B cell (primary cell): ENCODE measurements around the gene NELFE. TPM values are rescaled to one million over a fixed set of nuclear protein-coding genes. Genes with fewer than 3 reads are reported as not detected.

Experiments used
- ATAC-seq: fragments of 200-7000 bp; cut with Tn5 transposase; one replicate; pipeline ENCODE4 v1.10.0; 2021; ENCODE audit warnings: low read depth, mild to moderate bottlenecking, moderate number of reproducible peaks, moderate library complexity
- CTCF ChIA-PET: fragments of 350-600 bp; sonication (Branson Sonifier 250); formaldehyde crosslinking; loops from one replicate; lab custom pipeline; 2021; ENCODE audit warnings: antibody characterized with exemption, inconsistent platforms; lab: Charles Lee
- POLR2A ChIA-PET: fragments of 350-600 bp; sonication (Branson Sonifier 250); formaldehyde crosslinking; loops from one replicate; lab custom pipeline; 2021; ENCODE audit warnings: antibody characterized with exemption; lab: Charles Lee
- DNase-seq: peaks from one replicate; pipeline ENCODE4 v3.0.0; 2013
- H2AFZ ChIP-seq: 2 replicates; pipeline ENCODE4 v1.6.1; 2012; ENCODE audit warnings: mild to moderate bottlenecking, low read depth, low read length; ENCODE audit not compliant: insufficient read depth, poor library complexity, severe bottlenecking
- H3K27ac ChIP-seq, 2 donors: 1 replicate in 1 of 2; 2 replicates in 1 of 2; pipeline ENCODE4 v1.5.1; 2012 to 2013; ENCODE audit warnings: low read length in 2 of 2, mild to moderate bottlenecking in 2 of 2, moderate library complexity in 1 of 2
- H3K27me3 ChIP-seq, 4 experiments: fragments of 200-600 bp in 1 of 4; sonication (generic) in 1 of 4; replicated peaks in 1 of 4; 1 replicate in 2 of 4; 2 replicates in 2 of 4; pipeline versions ENCODE4 v1.6.1 to v1.7.0; 2013 to 2016; ENCODE audit warnings: low read length in 3 of 4, mild to moderate bottlenecking in 2 of 4, mixed read lengths in 1 of 4, moderate library complexity in 1 of 4; ENCODE audit not compliant: insufficient read depth in 4 of 4, control insufficient read depth in 3 of 4; ENCODE audit errors: control extremely low read depth in 1 of 4
- H3K36me3 ChIP-seq, 2 experiments: replicated peaks in 1 of 2; 1 replicate in 1 of 2; 2 replicates in 1 of 2; pipeline versions ENCODE4 v1.6.1 to v1.7.1; 2013; ENCODE audit warnings: low read length in 1 of 2; ENCODE audit not compliant: insufficient read depth in 2 of 2, control insufficient read depth in 1 of 2; ENCODE audit errors: control extremely low read depth in 1 of 2, extremely low read depth in 1 of 2
- H3K4me1 ChIP-seq, 2 donors: fragments of 200-600 bp in 1 of 2; sonication (generic) in 1 of 2; 1 replicate in 1 of 2; 2 replicates in 1 of 2; pipeline versions ENCODE4 v1.5.1 to v1.6.1; 2013 to 2017; ENCODE audit warnings: low read length in 2 of 2; ENCODE audit not compliant: control insufficient read depth in 2 of 2, insufficient read depth in 2 of 2
- H3K4me2 ChIP-seq: replicated peaks from 2 replicates; pipeline ENCODE3; 2012; ENCODE audit warnings: mild to moderate bottlenecking, low read depth, low read length; ENCODE audit not compliant: poor library complexity, severe bottlenecking
- H3K4me3 ChIP-seq, 5 experiments: fragments of 200-600 bp in 1 of 5; sonication (generic) in 1 of 5; 1 replicate in 3 of 5; 2 replicates in 2 of 5; pipeline versions ENCODE4 v1.5.1 to v1.7.0; 2011 to 2016; ENCODE audit warnings: low read length in 4 of 5, mild to moderate bottlenecking in 4 of 5, low read depth in 2 of 5, control low read depth in 1 of 5, moderate library complexity in 1 of 5; ENCODE audit not compliant: insufficient read depth in 1 of 5; ENCODE audit errors: control extremely low read depth in 1 of 5, extremely low read depth in 1 of 5
- H3K79me2 ChIP-seq: fragments of 200-600 bp; sonication (generic); one replicate; pipeline ENCODE4 v1.6.0; 2016; ENCODE audit warnings: low read length; ENCODE audit not compliant: control insufficient read depth, insufficient read depth
- H3K9ac ChIP-seq: fragments of 200-600 bp; sonication (generic); 2 replicates; pipeline ENCODE4 v1.6.1; 2017; ENCODE audit warnings: mild to moderate bottlenecking, low read length, moderate library complexity
- H3K9me3 ChIP-seq, 3 donors: one replicate each; pipeline versions ENCODE4 v1.6.1 to v1.7.1; 2013; ENCODE audit warnings: low read length in 2 of 3; ENCODE audit not compliant: control insufficient read depth in 2 of 3, insufficient read depth in 1 of 3; ENCODE audit errors: control extremely low read depth in 1 of 3
- H4K20me1 ChIP-seq: 2 replicates; pipeline ENCODE4 v1.6.0; 2012; ENCODE audit warnings: mild to moderate bottlenecking, low read length; ENCODE audit not compliant: insufficient read depth, control insufficient read depth, poor library complexity, severe bottlenecking
- H3K27ac Mint-ChIP-seq: one replicate; pipeline ENCODE4 v1.8.0; 2021; ENCODE audit warnings: mixed read lengths
- H3K27me3 Mint-ChIP-seq: one replicate; pipeline ENCODE4 v1.8.0; 2021; ENCODE audit warnings: mixed read lengths
- H3K4me1 Mint-ChIP-seq: one replicate; pipeline ENCODE4 v1.8.0; 2021; ENCODE audit warnings: mixed read lengths
- H3K4me3 Mint-ChIP-seq: one replicate; pipeline ENCODE4 v1.8.0; 2021; ENCODE audit warnings: mixed read lengths
- H3K9me3 Mint-ChIP-seq: one replicate; pipeline ENCODE4 v1.8.0; 2022; ENCODE audit warnings: mixed read lengths; ENCODE audit not compliant: insufficient read depth
- CTCF ChIP-seq: fragments of 200-600 bp; IDR thresholded peaks from one replicate; pipeline ENCODE4 v1.8.0; 2022; ENCODE audit warnings: antibody characterized with exemption, mild to moderate bottlenecking
- EZH2 ChIP-seq: IDR thresholded peaks from 2 replicates; pipeline ENCODE4 v1.6.1; 2012; ENCODE audit warnings: borderline replicate concordance, low read depth, mild to moderate bottlenecking, moderate library complexity, low read length; ENCODE audit not compliant: insufficient read depth, poor library complexity, severe bottlenecking
- WGBS: methylation state at CpG from one replicate; pipeline ENCODE4 v1.1.5; 2013; ENCODE audit warnings: missing lambda C conversion rate; ENCODE audit not compliant: insufficient coverage; 5-methylcytosine and 5-hydroxymethylcytosine counted together
- intact Hi-C: fragments of 100-400 bp; cut with micrococcal nuclease; formaldehyde crosslinking; loops from one replicate; pipeline ENCODE4 v1.10.0; 2022
- polyA plus RNA-seq: library from polyadenylated mRNA; depleted of rRNA; stranded (reverse); fragments of >200 nt; gene quantifications from 2 replicates; pipeline ENCODE4 v1.2.3, GENCODE V29; 2012
- total RNA-seq, 2 donors: library from RNA; stranded (reverse); fragments of 120-200 nt in 1 of 2; gene quantifications; 1 replicate in 1 of 2; 2 replicates in 1 of 2; pipeline versions ENCODE4 v1.2.3 to v1.2.4, GENCODE V29; 2013 to 2022

The NELFE gene
- total and polyA plus RNA-seq, 2 donors (not counting 1 experiment from before 2014, with no cell fraction given): 39.0 to 53.7 TPM

GRCh38 chr6:31971993-31972708 is 13.4 kb upstream of the NELFE start, which contains the start of gene DXO:
Gene DXO (minus strand): TSS chr6:31972138. CDS start chr6:31971675, 463 bp downstream.
- POLR2A ChIA-PET: interaction anchor here (0.7 to 3.6 kb wide), 11 partner anchors 9 to 1355 kb away, joined by 3 to 24 read pairs (median 5); partner anchors contain the start of genes ATF6B, BAG6, DDX39B and EHMT2
- H3K4me2 ChIP-seq: peak within 1 kb of the TSS; percentile 89
- TF ChIP-seq CTCF (no peak), EZH2 (no peak)
- CTCF ChIA-PET: interaction anchor here (1.2 to 1.8 kb wide), 3 partner anchors 13 to 21 kb away, joined by 3 to 10 read pairs (median 6); partner anchors contain the start of genes NELFE and SKIC2
- peaks cover 11% of the 10 kb centered on the region for H3K79me2 ChIP-seq
- no peaks in the 10 kb centered on the region for H3K27me3 ChIP-seq
- peak within 1 kb of the TSS; percentile 77 for H2AFZ ChIP-seq
- under 1% methylated on average over 60 of the region's 62 CpGs for WGBS
- H3K4me3 Mint-ChIP-seq: peak within 1 kb of the TSS; percentile 98
- H3K4me3 ChIP-seq: peak within 1 kb of the TSS; percentile 51 to 92 (median 80)
- DNase-seq (peak; percentile 100), ATAC-seq (peak; percentile 89)
- intact Hi-C loops: loop anchor here (1.0 to 10.0 kb wide), 5 partner anchors 13 to 1907 kb away; partner anchors contain the start of genes CLIC1, HSD17B8, POLR1H and PPP1R11
- H3K9me3 Mint-ChIP-seq: no peaks in the 10 kb centered on the region
- H3K9me3 ChIP-seq: peaks cover 0 to 3% (median 0%) of the 10 kb centered on the region in 3 donors
- H3K27ac ChIP-seq: peak within 1 kb of the TSS; percentile 96 to 100
- H3K36me3 ChIP-seq: peaks cover under 1 to 30% of the 10 kb centered on the region in 2 experiments
- peaks cover 34% of the 10 kb centered on the region for H3K4me1 Mint-ChIP-seq
- no peaks in the 10 kb centered on the region for H3K27me3 Mint-ChIP-seq
- peak within 1 kb of the TSS; percentile 100 for H3K27ac Mint-ChIP-seq
- H4K20me1 ChIP-seq: no peaks in the 10 kb centered on the region
- peak within 1 kb of the TSS; percentile 98 for H3K9ac ChIP-seq
- peaks cover 18 to 23% of the 10 kb centered on the region in 2 donors for H3K4me1 ChIP-seq
